ENCODE measurements around the gene MRPL33. TPM values are rescaled to one million over a fixed set of nuclear protein-coding genes. Genes with fewer than 3 reads are reported as not detected.

MRPL33 gene
- total and polyA plus RNA-seq, 2 of the 13 experiments (the other 11 are each of a cell fraction or from before 2014, with no cell fraction given) = 69.7 to 218 TPM

GRCh38 chr2:27771548-27772335, at the start of gene MRPL33 (continued):
- TF ChIP-seq SOX13 (IDR thresholded peaks at IDR 0.05) (no peak), SOX13 (CRISPR knock-in tag; conservative IDR thresholded peaks at IDR 0.05 in 1 of 2, IDR thresholded peaks at IDR 0.05 in 1 of 2) (peak in 1 of 2 experiments; percentile 35; a peak in 2 of 4 replicates), PATZ1 (CRISPR knock-in tag; IDR thresholded peaks at IDR 0.05) (peak; percentile 91), CREB1 (IDR thresholded peaks at IDR 0.05) (peak; percentile 81), CREB1 (CRISPR knock-in tag; IDR thresholded peaks at IDR 0.05) (peak; percentile 85), ZNF331 (CRISPR knock-in tag; IDR thresholded peaks at IDR 0.05) (peak; percentile 89), TFAP4 (IDR thresholded peaks at IDR 0.05; ENCODE audit: borderline replicate concordance, low read depth) (peak; percentile 72; the same call in 1 of the 2 replicates), FOSL1 (CRISPR knock-in tag; IDR thresholded peaks at IDR 0.05; ENCODE audit: borderline replicate concordance) (no peak), NR1H2 (CRISPR knock-in tag; IDR thresholded peaks at IDR 0.05; ENCODE audit: borderline replicate concordance, low read depth) (no peak), REST (IDR thresholded peaks at IDR 0.05; ENCODE audit: borderline replicate concordance in 1 of 2, low read depth in 1 of 2, low read length in 2 of 2) (peak in 1 of 2 experiments; percentile 47; a peak in 1 of 4 replicates), ZNF224 (CRISPR knock-in tag; IDR thresholded peaks at IDR 0.05) (peak; percentile 95; the same call in 1 of the 2 replicates), PLSCR1 (CRISPR knock-in tag; IDR thresholded peaks at IDR 0.05; ENCODE audit: borderline replicate concordance) (no peak), ZSCAN9 (CRISPR knock-in tag; IDR thresholded peaks at IDR 0.05; ENCODE audit: borderline replicate concordance) (peak; percentile 92), ZNF644 (CRISPR knock-in tag; IDR thresholded peaks at IDR 0.05; ENCODE audit: low read depth) (peak; percentile 68), ZBTB42 (CRISPR knock-in tag; IDR thresholded peaks at IDR 0.05) (peak; percentile 94), MED1 (CRISPR knock-in tag; IDR thresholded peaks at IDR 0.05) (peak; percentile 81), FOXP4 (CRISPR knock-in tag; IDR thresholded peaks at IDR 0.05) (peak; percentile 66), NFE2L1 (CRISPR knock-in tag; IDR thresholded peaks at IDR 0.05; ENCODE audit: borderline replicate concordance) (peak; percentile 72; the same call in 1 of the 2 replicates), TAF15 (IDR thresholded peaks at IDR 0.05; ENCODE audit: low read depth, low read length, poor library complexity, severe bottlenecking) (peak; percentile 89), XRCC5 (optimal IDR thresholded peaks at IDR 0.05; ENCODE audit: low read length) (peak; percentile 84)
